IPS-NIHi7 (cell line): ENCODE measurements around the gene ADRA1B.
A peak's percentile ranks its signal among the peaks of the same experiment; 100 is the strongest.

Experiments used
- DNase-seq: peaks from one replicate; pipeline ENCODE4 v3.0.0; 2012; ENCODE audit warnings: mixed read lengths; ENCODE audit errors: extremely low spot score

The ADRA1B gene

DNA sequence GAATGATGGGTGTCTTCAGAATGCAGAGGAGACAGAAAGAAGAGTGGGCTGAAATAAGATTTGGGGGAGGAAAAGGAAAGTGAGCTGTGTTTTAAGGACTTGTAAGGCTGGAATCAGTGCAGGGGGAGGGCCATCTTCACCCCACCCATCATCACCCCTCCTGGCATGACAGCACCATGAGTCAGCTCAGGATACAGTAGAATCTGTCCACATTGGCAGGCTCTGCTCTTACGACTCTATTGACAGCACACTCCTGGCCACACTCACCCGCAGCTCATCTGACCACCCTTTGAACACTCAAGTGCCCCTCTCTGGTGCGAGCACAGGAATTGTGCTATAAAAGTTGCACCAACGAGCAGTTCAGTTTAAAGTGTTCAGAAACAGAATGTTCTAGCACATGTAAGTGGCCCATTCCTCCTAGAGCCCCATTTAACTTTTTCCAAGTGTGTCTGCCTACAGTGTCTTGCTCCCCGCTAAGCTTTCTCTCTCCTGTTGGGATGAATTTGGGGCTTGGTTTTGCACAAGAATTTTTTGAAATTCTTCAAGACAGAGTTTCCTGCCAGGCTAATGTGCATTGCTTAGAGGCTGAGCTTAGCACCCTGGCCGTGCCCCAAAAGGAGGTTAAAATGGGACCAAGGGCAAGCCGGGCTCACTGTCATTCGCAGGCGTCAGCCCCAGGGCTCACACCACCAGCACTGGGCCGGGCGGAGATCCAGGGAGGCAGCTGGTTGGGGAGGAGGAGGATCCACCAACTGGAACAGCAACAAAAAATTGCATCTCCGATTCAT, 12.0 kb downstream of the ADRA1B start:
- no peak for DNase-seq

DNA sequence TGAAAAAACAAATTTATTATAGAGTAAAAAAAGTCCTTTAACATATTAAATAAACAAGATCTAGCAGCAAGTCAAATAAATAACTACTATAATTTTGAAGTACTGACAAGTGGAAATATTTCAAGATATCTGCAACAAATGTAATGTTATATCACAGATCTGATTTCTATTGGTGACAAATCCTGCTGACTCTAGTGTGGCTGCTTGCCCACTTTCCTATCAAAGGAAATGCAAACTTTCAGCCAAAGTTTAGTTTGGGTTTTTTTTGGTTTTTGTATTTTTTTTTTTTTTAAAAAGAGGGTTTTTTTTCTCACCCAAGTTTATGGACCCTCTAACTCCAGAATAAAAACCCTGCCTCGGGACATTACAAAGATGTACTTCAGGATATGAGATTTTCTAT, 12.9 kb downstream of the ADRA1B start:
- DNase-seq, result no peak

- no peak for DNase-seq
These were observed 17.5 kb downstream of the ADRA1B start for GRCh38 chr5:159933531-159934485.

DNA sequence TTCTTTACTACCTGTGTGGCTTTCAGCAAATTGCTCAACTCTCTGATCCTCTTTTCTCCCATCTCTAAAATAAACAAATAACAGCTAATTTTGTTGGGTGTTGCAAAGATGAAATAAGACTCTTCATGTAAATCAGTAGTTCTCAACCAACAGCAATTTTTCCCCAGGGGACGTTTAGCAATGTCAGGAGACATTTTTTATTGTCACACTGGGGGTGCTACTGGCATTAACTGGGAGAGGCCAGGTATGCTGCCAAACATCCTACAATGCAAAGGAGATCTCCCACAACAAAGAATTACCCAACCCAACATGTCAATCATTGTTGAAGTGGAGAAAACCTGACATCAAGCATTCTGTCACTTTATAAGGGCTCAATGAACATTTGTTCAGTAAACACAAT, 19.7 kb downstream of the ADRA1B start:
- no peak for DNase-seq

DNA sequence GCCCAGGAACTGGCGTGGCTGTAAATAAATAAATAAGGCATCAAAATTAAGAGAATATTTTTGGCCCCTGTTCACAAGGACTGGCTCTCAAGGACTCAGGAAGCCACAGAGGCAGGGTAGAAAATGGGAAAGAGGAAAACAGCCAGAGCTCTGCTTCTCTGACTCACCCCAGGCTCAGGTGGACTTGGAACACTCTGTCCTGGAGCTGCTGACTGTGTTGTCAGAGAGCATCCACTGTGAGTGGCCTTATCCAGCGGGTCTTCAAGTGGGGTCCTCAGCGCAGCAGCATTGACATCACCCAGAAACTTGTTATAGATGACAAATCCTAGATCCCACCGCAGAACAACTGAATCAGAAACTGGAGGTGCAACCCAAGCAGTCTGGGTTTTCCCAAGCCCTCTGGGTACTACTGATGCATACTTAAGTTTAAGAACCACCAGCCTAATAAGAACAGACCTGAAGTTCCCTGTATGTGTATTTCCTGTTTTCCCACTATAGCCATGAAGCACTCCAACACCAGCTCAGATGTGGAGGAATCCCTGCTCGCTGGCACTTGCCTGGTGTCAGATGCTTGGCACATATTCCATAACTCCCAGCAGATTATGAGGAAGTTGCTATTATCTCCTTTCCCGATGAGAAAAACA, 20.5 kb downstream of the ADRA1B start:
- DNase-seq, result no peak

GRCh38 chr5:159937580-159937979, 21.3 kb downstream of the ADRA1B start:
- DNase-seq, result no peak

DNA sequence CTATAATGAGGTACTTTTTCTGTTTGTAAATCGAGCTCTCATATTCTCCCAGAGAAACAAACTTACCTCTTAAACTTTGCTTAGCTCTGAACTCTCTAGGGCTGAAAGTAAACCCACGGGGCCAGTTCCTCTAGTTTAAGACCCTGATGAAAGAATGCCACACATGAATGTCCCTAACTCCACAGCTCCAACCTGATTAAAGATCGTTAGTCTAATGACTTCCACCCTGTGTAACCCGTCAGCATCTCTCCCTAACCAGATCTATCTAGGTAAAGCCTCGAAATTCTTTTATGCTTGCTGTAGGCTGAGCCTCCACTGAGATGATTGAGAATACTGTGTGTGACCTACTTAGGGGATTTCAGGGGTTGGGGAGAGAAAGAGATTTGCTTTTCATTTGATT, 27.0 kb downstream of the ADRA1B start:
- no peak for DNase-seq

DNA sequence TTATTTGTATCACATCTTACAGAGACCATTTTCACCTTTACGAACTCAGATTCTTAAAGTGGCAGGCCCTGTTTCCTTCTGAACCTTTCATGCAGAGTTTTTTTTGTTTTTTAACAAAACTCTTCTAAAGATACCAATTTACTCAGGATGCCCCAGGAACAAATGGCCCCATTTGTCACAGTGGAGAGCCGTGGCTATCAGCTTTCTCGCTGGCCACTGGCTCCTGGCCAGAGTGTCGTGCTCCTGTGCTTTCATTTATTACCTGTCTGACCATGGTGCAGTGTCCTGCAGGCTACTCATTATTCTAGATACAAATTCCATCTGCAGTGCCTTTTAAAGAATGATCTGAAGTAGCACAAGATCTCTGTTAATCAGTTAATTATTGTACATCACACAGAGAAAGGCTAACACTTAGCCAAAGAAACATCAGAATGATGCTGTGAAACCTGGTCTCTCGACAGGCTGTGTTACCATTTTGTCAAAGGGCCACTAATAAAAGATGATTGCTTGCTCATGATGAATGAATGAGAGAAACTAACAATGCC, 27.8 kb downstream of the ADRA1B start:
- DNase-seq, result no peak

DNA sequence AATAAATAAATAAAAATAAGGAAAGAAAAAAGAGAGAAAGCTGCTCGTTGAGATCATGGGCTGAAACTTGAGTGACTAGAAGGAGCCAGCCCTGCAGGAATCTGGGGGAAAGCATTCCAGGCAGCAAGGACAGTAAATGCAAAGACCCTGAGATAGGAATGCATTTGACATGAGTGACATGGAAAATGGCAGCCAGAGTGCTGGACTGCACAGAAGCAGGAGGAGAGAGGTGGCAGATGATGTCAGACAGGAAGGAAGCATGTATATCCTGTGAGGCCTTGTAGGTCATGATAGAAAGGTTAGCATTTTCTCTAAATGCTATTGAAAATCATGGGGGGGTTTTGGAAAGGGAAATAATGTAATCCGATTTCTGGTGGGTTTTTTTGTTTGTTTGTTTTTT, 29.1 kb downstream of the ADRA1B start:
- DNase-seq, result no peak

DNA sequence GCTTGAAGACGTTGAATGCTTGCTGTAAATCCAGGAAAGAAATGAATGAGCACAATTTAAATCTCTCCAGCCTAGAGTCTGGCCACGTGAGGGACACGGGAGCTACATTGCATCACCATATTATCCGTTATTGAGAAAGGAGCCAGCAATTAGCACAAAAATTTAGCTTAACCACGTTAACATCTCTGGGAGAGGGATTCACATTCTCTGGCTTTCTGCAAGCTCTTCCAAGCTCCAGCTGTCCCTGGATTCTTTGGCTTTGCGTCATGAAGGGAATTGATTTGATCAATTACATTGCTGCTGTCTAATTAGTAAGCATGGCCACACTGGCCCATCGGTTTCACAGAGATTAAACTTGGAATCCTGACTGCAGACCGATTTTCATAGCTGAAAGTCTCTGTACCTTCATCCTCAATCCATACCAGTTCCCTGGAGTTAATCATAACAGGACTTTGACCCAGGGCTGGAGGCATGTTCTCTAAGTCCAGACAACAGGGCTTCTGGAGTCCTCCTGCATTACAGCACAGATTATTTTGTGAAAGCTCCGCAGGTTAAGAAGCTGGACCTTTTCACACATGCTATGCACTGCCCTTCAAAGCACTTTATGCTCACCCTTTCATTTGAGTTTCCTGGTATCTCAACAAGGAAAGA, 31.6 kb downstream of the ADRA1B start:
- DNase-seq, result no peak

DNA sequence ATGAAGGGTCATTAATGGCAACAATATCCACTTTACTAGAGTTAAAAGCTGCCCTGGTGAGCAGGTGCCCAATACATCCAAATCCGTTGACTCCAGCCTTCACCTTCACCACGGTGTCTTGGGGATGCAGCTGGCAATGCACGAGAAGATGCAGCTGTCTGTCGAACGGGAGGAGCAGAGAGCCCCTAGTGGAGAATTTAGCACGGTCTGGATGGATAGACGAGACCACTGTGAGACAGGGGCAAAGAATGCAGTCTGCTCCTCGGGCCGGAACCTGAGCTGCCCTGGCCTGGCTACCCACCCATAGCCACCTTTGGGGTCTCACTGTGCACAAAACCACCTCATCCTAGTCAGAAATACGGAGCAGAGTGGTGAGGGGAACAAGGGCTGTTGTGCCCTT, 35.1 kb downstream of the ADRA1B start:
- DNase-seq, result peak; percentile 79

- DNase-seq, result no peak
These were observed 35.6 kb downstream of the ADRA1B start for GRCh38 chr5:159951834-159952233.

- no peak for DNase-seq
These were observed 37.3 kb downstream of the ADRA1B start for GRCh38 chr5:159953609-159954008.

GRCh38 chr5:159955056-159955624, 38.9 kb downstream of the ADRA1B start:
- DNase-seq, result no peak

- DNase-seq, result no peak
These were observed 39.8 kb downstream of the ADRA1B start for GRCh38 chr5:159956074-159956473.

DNA sequence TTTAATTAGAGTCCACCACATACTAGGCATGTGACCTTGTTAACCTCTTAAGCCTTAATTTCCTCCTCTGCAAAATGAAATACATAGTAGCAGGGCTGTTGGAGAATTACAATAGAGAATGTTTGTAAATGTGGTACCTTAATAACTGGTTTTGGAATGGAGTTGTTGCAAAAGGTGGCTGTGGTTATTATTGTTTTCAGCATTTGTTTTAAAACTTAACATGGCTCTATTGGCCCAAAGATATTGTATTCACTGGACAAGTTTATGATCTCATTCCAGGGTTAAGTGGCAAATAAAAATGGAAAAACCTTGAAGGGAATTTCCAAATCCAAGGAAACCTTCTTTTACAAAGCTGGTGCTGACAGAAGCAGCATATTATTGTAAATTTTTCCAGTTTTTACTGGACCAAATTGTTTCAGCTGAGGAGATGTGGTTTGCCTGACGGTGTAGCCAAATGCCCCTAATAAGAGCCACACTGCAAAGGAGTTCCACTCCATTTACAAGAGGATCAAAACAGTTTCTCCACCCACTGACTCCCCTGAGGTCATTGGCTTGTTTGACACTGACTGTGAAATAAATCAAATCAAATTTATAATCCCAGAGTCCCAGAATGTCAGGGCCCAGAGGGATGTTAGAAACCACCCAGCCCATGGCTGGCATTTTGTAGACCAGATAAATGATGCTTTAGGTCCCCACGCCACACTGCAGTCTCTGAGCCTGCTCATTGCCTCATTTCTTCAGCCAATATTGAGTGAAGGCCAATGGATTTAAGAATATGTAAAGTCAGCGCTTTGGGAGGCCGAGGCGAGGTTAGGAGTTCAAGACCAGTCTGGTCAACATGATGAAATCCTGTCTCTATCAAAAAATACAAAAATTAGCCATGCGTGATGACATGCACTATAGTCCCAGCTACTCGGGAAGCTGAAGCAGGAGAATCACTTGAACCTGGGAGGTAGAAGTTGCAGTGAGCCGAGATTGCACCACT, 45.2 kb downstream of the ADRA1B start:
- no peak for DNase-seq

GRCh38 chr5:159962214-159962613, 45.9 kb downstream of the ADRA1B start:
- no peak for DNase-seq

GRCh38 chr5:159963935-159964334, 47.7 kb downstream of the ADRA1B start:
- DNase-seq, result no peak

- peak; percentile 85 for DNase-seq
These were observed 49.0 kb downstream of the ADRA1B start for GRCh38 chr5:159965031-159965837.
